ENCODE results near the gene PROZ.

Gene PROZ

DNA sequence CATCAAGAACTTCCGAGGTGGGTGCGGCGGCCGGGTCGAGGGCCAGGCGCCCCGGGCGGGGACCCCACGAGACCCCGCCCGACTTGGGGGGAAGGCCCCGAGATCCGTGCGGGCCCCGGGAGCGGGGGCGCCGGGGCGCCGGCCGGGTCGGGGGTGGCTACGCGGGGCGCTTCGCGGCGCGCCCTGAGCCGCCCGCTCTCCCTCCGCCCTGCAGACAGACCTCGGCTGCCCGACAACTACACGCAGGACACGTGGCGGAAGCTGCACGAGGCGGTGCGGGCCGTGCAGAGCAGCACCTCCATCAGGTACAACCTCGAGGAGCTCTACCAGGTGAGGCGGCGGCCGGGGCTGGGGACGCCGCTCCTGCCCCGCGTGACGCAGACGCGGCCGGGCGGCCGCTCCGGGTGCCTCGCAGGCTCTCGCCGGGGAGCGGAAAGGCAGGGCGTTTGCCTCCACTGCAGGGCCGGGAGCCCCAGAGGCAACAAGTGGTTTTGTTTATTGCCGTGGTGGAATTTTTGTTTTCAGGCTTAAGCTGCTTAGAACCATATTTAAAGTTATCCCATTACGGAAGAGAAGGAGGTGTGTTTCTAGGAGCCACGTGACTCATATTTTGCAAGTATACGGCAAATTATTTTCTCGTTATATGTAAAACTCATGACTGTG is 51.4 kb downstream of the PROZ start:
- H3K4me1 ChIP-seq (ENCODE audit: control insufficient read depth, insufficient read depth, low read length), result peaks cover 14% of the 10 kb centered on the region
- H3K9me3 ChIP-seq (ENCODE audit: control insufficient read depth, insufficient read depth, low read length), result no peaks in the 10 kb centered on the region
- H3K36me3 ChIP-seq (ENCODE audit: control insufficient read depth, insufficient read depth, low read length), result peaks cover 3% of the 10 kb centered on the region
- peak overlapping the region; percentile 80 for H3K4me3 ChIP-seq (ENCODE audit: low read depth, low read length)
- H3K9ac ChIP-seq (ENCODE audit: low read depth, low read length), result peak overlapping the region; percentile 92
- H3K27me3 ChIP-seq (ENCODE audit: control insufficient read depth, insufficient read depth, low read length), result no peaks in the 10 kb centered on the region

- H3K4me1 ChIP-seq (ENCODE audit: control insufficient read depth, insufficient read depth, low read length), result peaks cover 16% of the 10 kb centered on the region
- H3K27me3 ChIP-seq (ENCODE audit: control insufficient read depth, insufficient read depth, low read length), result no peaks in the 10 kb centered on the region
- peaks cover 3% of the 10 kb centered on the region for H3K36me3 ChIP-seq (ENCODE audit: control insufficient read depth, insufficient read depth, low read length)
- H3K9me3 ChIP-seq (ENCODE audit: control insufficient read depth, insufficient read depth, low read length), result no peaks in the 10 kb centered on the region
- no peak overlapping the region for H3K9ac ChIP-seq (ENCODE audit: low read depth, low read length)
- peak overlapping the region; percentile 80 for H3K4me3 ChIP-seq (ENCODE audit: low read depth, low read length)
Measured at GRCh38 chr13:113210833-113211232, 52.4 kb downstream of the PROZ start.

- peaks cover 3% of the 10 kb centered on the region for H3K36me3 ChIP-seq (ENCODE audit: control insufficient read depth, insufficient read depth, low read length)
- no peak overlapping the region for H3K4me3 ChIP-seq (ENCODE audit: low read depth, low read length)
- H3K4me1 ChIP-seq (ENCODE audit: control insufficient read depth, insufficient read depth, low read length), result peaks cover 20% of the 10 kb centered on the region
- H3K9ac ChIP-seq (ENCODE audit: low read depth, low read length), result no peak overlapping the region
- H3K9me3 ChIP-seq (ENCODE audit: control insufficient read depth, insufficient read depth, low read length), result no peaks in the 10 kb centered on the region
- no peaks in the 10 kb centered on the region for H3K27me3 ChIP-seq (ENCODE audit: control insufficient read depth, insufficient read depth, low read length)
Measured at GRCh38 chr13:113211774-113212173, 53.3 kb downstream of the PROZ start.

DNA sequence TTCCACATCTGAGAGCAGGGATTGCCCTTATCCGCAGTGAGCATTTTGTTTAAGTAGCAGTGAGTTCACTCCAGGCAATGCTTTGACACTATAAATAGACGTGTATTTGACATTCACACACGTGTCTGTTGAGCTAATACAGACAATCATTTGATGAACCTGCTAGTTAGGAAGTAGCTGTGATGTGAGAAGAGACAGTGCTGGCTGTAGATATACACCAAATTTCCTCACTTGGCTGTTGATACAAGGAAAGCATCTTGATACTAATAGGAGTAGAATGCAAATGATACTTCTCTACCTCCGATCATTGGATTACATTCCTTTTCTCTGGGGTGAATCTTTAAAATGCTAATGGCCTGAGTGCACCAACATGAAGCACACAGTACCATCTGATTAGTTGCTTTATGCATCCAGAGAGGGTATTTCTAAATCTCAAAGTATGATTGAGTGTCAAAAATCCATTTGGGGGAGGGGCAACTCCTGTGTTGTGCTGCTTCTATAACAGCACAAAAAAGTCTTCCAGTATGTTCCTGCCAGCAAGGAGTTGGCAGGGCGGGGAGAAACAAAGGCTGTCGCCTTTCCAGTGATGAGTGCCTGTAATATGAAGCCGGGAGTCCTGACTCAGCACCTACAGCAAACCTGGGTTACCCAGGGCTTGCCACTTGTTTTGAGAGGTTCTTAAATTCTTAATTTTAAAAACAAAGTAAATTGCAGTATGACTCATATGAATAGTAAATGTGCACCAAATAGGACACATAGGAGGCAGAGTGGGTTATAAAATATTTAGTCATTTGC is 58.0 kb downstream of the PROZ start:
- Histone ChIP-seq H3K9ac (ENCODE audit: low read depth, low read length) (no peak overlapping the region), H3K4me3 (ENCODE audit: low read depth, low read length) (no peak overlapping the region), H3K4me1 (ENCODE audit: control insufficient read depth, insufficient read depth, low read length) (peaks cover 12% of the 10 kb centered on the region)

GRCh38 chr13:113218586-113218985 is 60.1 kb downstream of the PROZ start:
- H3K4me3 ChIP-seq (ENCODE audit: low read depth, low read length), result no peak overlapping the region
- H3K4me1 ChIP-seq (ENCODE audit: control insufficient read depth, insufficient read depth, low read length), result peaks cover 12% of the 10 kb centered on the region
- H3K27me3 ChIP-seq (ENCODE audit: control insufficient read depth, insufficient read depth, low read length), result no peaks in the 10 kb centered on the region
- H3K9ac ChIP-seq (ENCODE audit: low read depth, low read length), result no peak overlapping the region
- H3K36me3 ChIP-seq (ENCODE audit: control insufficient read depth, insufficient read depth, low read length), result peaks cover 24% of the 10 kb centered on the region
- H3K9me3 ChIP-seq (ENCODE audit: control insufficient read depth, insufficient read depth, low read length), result no peaks in the 10 kb centered on the region

More for the DNA sequence above, 58.0 kb downstream of the PROZ start:
- Histone ChIP-seq H3K27me3 (ENCODE audit: control insufficient read depth, insufficient read depth, low read length) (no peaks in the 10 kb centered on the region), H3K36me3 (ENCODE audit: control insufficient read depth, insufficient read depth, low read length) (peaks cover 12% of the 10 kb centered on the region), H3K9me3 (ENCODE audit: control insufficient read depth, insufficient read depth, low read length) (no peaks in the 10 kb centered on the region)

DNA sequence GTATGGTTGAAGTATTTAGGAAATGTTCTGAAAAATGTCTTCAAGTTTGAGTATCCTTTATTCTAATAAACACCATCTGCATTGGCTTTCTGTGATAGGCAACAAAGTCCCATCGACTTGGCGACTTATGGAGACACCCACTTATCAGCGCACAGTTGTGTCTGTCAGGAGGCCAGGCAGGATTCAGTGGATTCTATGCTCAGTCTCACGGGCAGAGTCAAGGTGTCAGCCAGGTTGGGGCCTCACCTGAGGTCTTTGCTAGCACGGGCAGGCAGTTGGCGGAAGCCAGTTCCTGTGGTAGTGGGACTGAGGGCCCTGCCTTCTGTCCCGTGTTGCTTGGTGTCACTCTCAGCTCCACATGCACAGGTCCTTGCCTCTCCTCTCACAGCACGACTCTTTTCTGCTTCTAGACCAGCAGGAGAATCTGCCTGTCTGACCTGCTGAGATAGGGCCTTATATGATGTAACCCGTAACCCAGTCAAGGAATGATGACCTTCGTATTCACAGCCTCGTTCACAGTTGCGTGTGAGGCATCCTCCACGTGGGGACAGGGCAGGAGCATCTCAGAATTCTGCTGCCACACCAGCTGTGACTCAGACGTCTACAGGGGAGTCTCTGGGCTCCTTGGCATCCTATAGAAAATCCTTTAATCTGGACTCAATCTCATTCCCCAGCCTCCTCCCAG is 61.0 kb downstream of the PROZ start:
- H3K36me3 ChIP-seq (ENCODE audit: control insufficient read depth, insufficient read depth, low read length), result peaks cover 27% of the 10 kb centered on the region
- peaks cover 12% of the 10 kb centered on the region for H3K4me1 ChIP-seq (ENCODE audit: control insufficient read depth, insufficient read depth, low read length)
- no peak overlapping the region for H3K9ac ChIP-seq (ENCODE audit: low read depth, low read length)
- H3K27me3 ChIP-seq (ENCODE audit: control insufficient read depth, insufficient read depth, low read length), result no peaks in the 10 kb centered on the region
- no peak overlapping the region for H3K4me3 ChIP-seq (ENCODE audit: low read depth, low read length)
- no peaks in the 10 kb centered on the region for H3K9me3 ChIP-seq (ENCODE audit: control insufficient read depth, insufficient read depth, low read length)

- peaks cover 30% of the 10 kb centered on the region for H3K36me3 ChIP-seq (ENCODE audit: control insufficient read depth, insufficient read depth, low read length)
- H3K4me1 ChIP-seq (ENCODE audit: control insufficient read depth, insufficient read depth, low read length), result peaks cover 12% of the 10 kb centered on the region
- no peaks in the 10 kb centered on the region for H3K27me3 ChIP-seq (ENCODE audit: control insufficient read depth, insufficient read depth, low read length)
- no peak overlapping the region for H3K4me3 ChIP-seq (ENCODE audit: low read depth, low read length)
- no peaks in the 10 kb centered on the region for H3K9me3 ChIP-seq (ENCODE audit: control insufficient read depth, insufficient read depth, low read length)
- H3K9ac ChIP-seq (ENCODE audit: low read depth, low read length), result no peak overlapping the region
Measured at GRCh38 chr13:113220141-113220598, 61.7 kb downstream of the PROZ start.

DNA sequence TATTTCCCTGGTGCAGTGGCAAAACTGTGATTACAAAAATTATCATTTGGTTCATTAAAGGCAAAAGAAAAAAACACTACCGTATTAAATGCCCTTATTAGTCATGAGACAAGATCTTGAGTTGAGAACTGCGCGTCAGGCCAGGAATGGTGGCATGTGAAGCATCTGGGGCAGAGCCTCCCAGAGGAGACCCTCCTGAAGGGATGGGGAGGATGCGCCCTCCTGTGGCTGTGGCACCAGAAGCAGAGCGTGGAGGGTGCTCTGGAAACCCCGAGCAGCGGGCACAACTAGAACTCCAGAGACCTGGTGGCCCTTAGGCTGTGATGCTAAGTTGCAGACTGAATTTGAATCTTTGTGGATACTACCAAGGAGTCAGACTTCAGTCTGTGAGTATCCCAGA is 62.4 kb downstream of the PROZ start:
- no peak overlapping the region for H3K9ac ChIP-seq (ENCODE audit: low read depth, low read length)
- H3K4me3 ChIP-seq (ENCODE audit: low read depth, low read length), result no peak overlapping the region
- H3K27me3 ChIP-seq (ENCODE audit: control insufficient read depth, insufficient read depth, low read length), result no peaks in the 10 kb centered on the region
- peaks cover 10% of the 10 kb centered on the region for H3K4me1 ChIP-seq (ENCODE audit: control insufficient read depth, insufficient read depth, low read length)
- no peaks in the 10 kb centered on the region for H3K9me3 ChIP-seq (ENCODE audit: control insufficient read depth, insufficient read depth, low read length)
- H3K36me3 ChIP-seq (ENCODE audit: control insufficient read depth, insufficient read depth, low read length), result peaks cover 37% of the 10 kb centered on the region

Measured in iPS-15b (cell line).